ENCODE data around the gene JAM3.

GRCh38 chr11:134028368-134028920 lies 40.4 kb upstream of the JAM3 start:
- TF ChIP-seq CTCF (IDR thresholded peaks at IDR 0.05) (no peak), ZFX (IDR thresholded peaks at IDR 0.05; ENCODE audit: borderline replicate concordance) (no peak)

Measured in 22Rv1 (cell line).